ENCODE measurements around the gene ABCD3.

Gene ABCD3

GRCh38 chr1:94384485-94385265 lies 33.5 kb upstream of the ABCD3 start:
- POLR2A ChIA-PET: no interaction called here
- TF ChIP-seq CTCF (IDR thresholded peaks at IDR 0.05; ENCODE audit: control extremely low read depth, extremely low read depth, low read depth, missing control alignments): no peak
- no peak for DNase-seq (ENCODE audit: extremely low spot score)
- CTCF ChIA-PET: interaction anchor here (1.4 kb wide), 1 partner anchor 345 kb away, joined by 4 read pairs; no protein-coding TSS in a partner anchor

GRCh38 chr1:94385308-94385929 lies 32.8 kb upstream of the ABCD3 start:
- CTCF ChIA-PET: interaction anchor here (1.4 kb wide), 1 partner anchor 346 kb away, joined by 4 read pairs; no protein-coding TSS in a partner anchor
- no peak for TF ChIP-seq CTCF (IDR thresholded peaks at IDR 0.05; ENCODE audit: control extremely low read depth, extremely low read depth, low read depth, missing control alignments)
- DNase-seq (ENCODE audit: extremely low spot score): no peak
- POLR2A ChIA-PET: no interaction called here

GRCh38 chr1:94389298-94389697 lies 28.9 kb upstream of the ABCD3 start:
- no peak for DNase-seq (ENCODE audit: extremely low spot score)
- no peak for TF ChIP-seq CTCF (IDR thresholded peaks at IDR 0.05; ENCODE audit: control extremely low read depth, extremely low read depth, low read depth, missing control alignments)
- POLR2A ChIA-PET: no interaction called here
- CTCF ChIA-PET: no interaction called here

- ChIA-PET CTCF (no interaction called here), POLR2A (no interaction called here)
- TF ChIP-seq CTCF (IDR thresholded peaks at IDR 0.05; ENCODE audit: control extremely low read depth, extremely low read depth, low read depth, missing control alignments): no peak
Observed at GRCh38 chr1:94394247-94394646, 23.9 kb upstream of the ABCD3 start.

GRCh38 chr1:94395231-94395630 lies 23.0 kb upstream of the ABCD3 start:
- ChIA-PET POLR2A (no interaction called here), CTCF (interaction anchor here (1.7 kb wide), 1 partner anchor 52 kb away, joined by 3 read pairs; no protein-coding TSS in a partner anchor)
- no peak for DNase-seq (ENCODE audit: extremely low spot score)
- TF ChIP-seq CTCF (IDR thresholded peaks at IDR 0.05; ENCODE audit: control extremely low read depth, extremely low read depth, low read depth, missing control alignments): no peak

More at GRCh38 chr1:94394247-94394646, 23.9 kb upstream of the ABCD3 start:
- no peak for DNase-seq (ENCODE audit: extremely low spot score)

- no peak for TF ChIP-seq CTCF (IDR thresholded peaks at IDR 0.05; ENCODE audit: control extremely low read depth, extremely low read depth, low read depth, missing control alignments)
- ChIA-PET POLR2A (no interaction called here), CTCF (interaction anchor here (1.7 kb wide), 2 partner anchors 19 to 53 kb away, joined by 3 to 4 read pairs; no protein-coding TSS in a partner anchor)
- no peak for DNase-seq (ENCODE audit: extremely low spot score)
Observed at GRCh38 chr1:94395748-94396309, 22.4 kb upstream of the ABCD3 start.
